ENCODE measurements around the gene BSND.

GRCh38 chr1:55043726-55044125 is 45.0 kb downstream of the BSND start:
- TF ChIP-seq ZBTB7A (IDR thresholded peaks at IDR 0.05; ENCODE audit: low read depth) (no peak), MAX (IDR thresholded peaks at IDR 0.05) (no peak), TCF12 (IDR thresholded peaks at IDR 0.05; ENCODE audit: low read depth) (no peak), EP300 (IDR thresholded peaks at IDR 0.05; ENCODE audit: borderline replicate concordance) (no peak)
